SK-N-SH (cell line): ENCODE results near the gene INF2. TPM values are rescaled to one million over a fixed set of nuclear protein-coding genes. Genes with fewer than 3 reads are reported as not detected.

Experiments used
- CTCF ChIA-PET: fragments of 300-600, 350-600 bp; formaldehyde crosslinking; extraction: SDS; loops from one replicate; lab custom pipeline; 2021; lab: Yijun Ruan, JAX
- POLR2A ChIA-PET: fragments of 350-600 bp; sonication (Branson Sonifier 250); formaldehyde crosslinking; extraction: SDS; loops from one replicate; lab custom pipeline; 2020; ENCODE audit warnings: antibody characterized with exemption, inconsistent platforms; lab: Yijun Ruan, JAX
- DNase-seq: peaks from one replicate; pipeline ENCODE4 v3.0.0; 2012
- H2AFZ ChIP-seq: fragments of 200-600 bp; sonication (generic); 2 replicates; pipeline ENCODE4 v1.8.1; 2016; ENCODE audit warnings: antibody characterized with exemption, mild to moderate bottlenecking, low read depth
- H3F3A ChIP-seq: fragments of 200-600 bp; sonication (generic); replicated peaks from 2 replicates; pipeline ENCODE3; 2016; ENCODE audit warnings: antibody characterized with exemption, mild to moderate bottlenecking; ENCODE audit not compliant: insufficient read depth
- H3K27ac ChIP-seq, 2 experiments: fragments of 200-500 bp in 1 of 2; fragments of 200-600 bp in 1 of 2; sonication (Bioruptor generic) in 1 of 2; sonication (generic), shearing (Covaris generic) in 1 of 2; 2 replicates each; pipeline versions ENCODE4 v1.5.1 to v1.6.1; 2014 to 2016; ENCODE audit warnings: low read depth in 2 of 2, inconsistent platforms in 1 of 2, low read length in 1 of 2, mild to moderate bottlenecking in 1 of 2, mixed read lengths in 1 of 2
- H3K27me3 ChIP-seq: fragments of 200-600 bp; sonication (generic), shearing (Covaris generic); 2 replicates; pipeline ENCODE4 v1.6.1; 2016; ENCODE audit warnings: mixed run types; ENCODE audit not compliant: insufficient read depth
- H3K36me3 ChIP-seq, 2 experiments: fragments of 200-500 bp in 1 of 2; fragments of 200-600 bp in 1 of 2; sonication (Bioruptor generic) in 1 of 2; sonication (generic) in 1 of 2; replicated peaks in 1 of 2; 2 replicates each; pipeline versions ENCODE3 to v1.5.1; 2014 to 2016; ENCODE audit warnings: low read length in 1 of 2, mild to moderate bottlenecking in 1 of 2; ENCODE audit not compliant: insufficient read depth in 2 of 2, control insufficient read depth in 1 of 2
- H3K4me1 ChIP-seq, 2 experiments: fragments of 200-500 bp in 1 of 2; fragments of 200-600 bp in 1 of 2; sonication (Bioruptor generic) in 1 of 2; sonication (generic), shearing (Covaris generic) in 1 of 2; 2 replicates each; pipeline versions ENCODE4 v1.5.1 to v1.6.1; 2014 to 2016; ENCODE audit warnings: low read depth in 1 of 2, low read length in 1 of 2, mixed run types in 1 of 2; ENCODE audit not compliant: insufficient read depth in 2 of 2, control insufficient read depth in 1 of 2
- H3K4me2 ChIP-seq: fragments of 200-600 bp; sonication (generic), shearing (Covaris generic); 2 replicates; pipeline ENCODE4 v1.6.1; 2017; ENCODE audit warnings: mixed run types
- H3K4me3 ChIP-seq, 2 experiments: fragments of 200-500 bp in 1 of 2; fragments of 200-600 bp in 1 of 2; sonication (Bioruptor generic) in 1 of 2; sonication (generic), shearing (Covaris generic) in 1 of 2; 2 replicates each; pipeline versions ENCODE4 v1.5.1 to v1.8.1; 2014 to 2016; ENCODE audit warnings: low read depth in 2 of 2, inconsistent platforms in 1 of 2, low read length in 1 of 2, mild to moderate bottlenecking in 1 of 2, mixed read lengths in 1 of 2, moderate library complexity in 1 of 2
- H3K79me2 ChIP-seq: fragments of 200-600 bp; sonication (generic); 2 replicates; pipeline ENCODE4 v1.8.1; 2017; ENCODE audit warnings: mild to moderate bottlenecking; ENCODE audit not compliant: insufficient read depth
- H3K9ac ChIP-seq: fragments of 200-600 bp; sonication (generic); 2 replicates; pipeline ENCODE4 v1.6.1; 2017; ENCODE audit warnings: mixed run types
- H3K9me2 ChIP-seq: fragments of 200-600 bp; sonication (generic); 2 replicates; pipeline ENCODE4 v1.6.1; 2017; ENCODE audit warnings: mixed run types
- H3K9me3 ChIP-seq: fragments of 200-600 bp; sonication (generic); 2 replicates; pipeline ENCODE4 v1.6.1; 2017; ENCODE audit warnings: mixed run types, mild to moderate bottlenecking, moderate library complexity
- H4K20me1 ChIP-seq: fragments of 200-600 bp; sonication (generic); 2 replicates; pipeline ENCODE4 v1.6.1; 2017; ENCODE audit warnings: mild to moderate bottlenecking, mixed run types; ENCODE audit not compliant: insufficient read depth
- EZH2phosphoT487 ChIP-seq: fragments of 200-600 bp; sonication (generic); IDR thresholded peaks from 2 replicates; pipeline ENCODE4 v1.6.1; 2017; ENCODE audit warnings: low read depth, mixed run types, mild to moderate bottlenecking, antibody characterized with exemption, moderate library complexity, borderline replicate concordance
- FOXM1 ChIP-seq: IDR thresholded peaks from 2 replicates; pipeline ENCODE4 v1.4.0; 2012; ENCODE audit warnings: low read depth, mild to moderate bottlenecking
- GATA2 ChIP-seq: sonication (generic); formaldehyde crosslinking; IDR thresholded peaks from 2 replicates; pipeline ENCODE4 v1.5.0; 2020; ENCODE audit warnings: mild to moderate bottlenecking, missing genetic modification reagents
- JUND ChIP-seq: IDR thresholded peaks from 2 replicates; pipeline ENCODE4 v1.4.0; 2012
- MEF2A ChIP-seq: IDR thresholded peaks from 2 replicates; pipeline ENCODE4 v1.4.0; 2012; ENCODE audit warnings: low read depth, borderline replicate concordance
- NRF1 ChIP-seq: IDR thresholded peaks from 2 replicates; pipeline ENCODE4 v1.6.1; 2012; ENCODE audit warnings: low read depth, mild to moderate bottlenecking, low read length
- POLR2AphosphoS5 ChIP-seq: IDR thresholded peaks from 2 replicates; pipeline ENCODE4 v1.6.1; 2012; ENCODE audit warnings: low read depth, low read length
- RCOR1 ChIP-seq: fragments of 150-350 bp; IDR thresholded peaks from 2 replicates; pipeline ENCODE4 v1.6.1; 2017; ENCODE audit warnings: antibody characterized with exemption, low read length
- RXRA ChIP-seq: IDR thresholded peaks from 2 replicates; pipeline ENCODE4 v1.4.0; 2012; ENCODE audit warnings: low read depth, mild to moderate bottlenecking, borderline replicate concordance
- SIN3A ChIP-seq: IDR thresholded peaks from 2 replicates; pipeline ENCODE4 v1.6.1; 2012; ENCODE audit warnings: low read depth, mild to moderate bottlenecking, low read length, moderate library complexity, borderline replicate concordance
- TAF1 ChIP-seq: IDR thresholded peaks from 2 replicates; pipeline ENCODE4 v1.6.1; 2012; ENCODE audit warnings: low read depth, mild to moderate bottlenecking, low read length, moderate library complexity, borderline replicate concordance
- TCF12 ChIP-seq: IDR thresholded peaks from 2 replicates; pipeline ENCODE4 v1.4.0; 2012
- TEAD4 ChIP-seq: IDR thresholded peaks from 2 replicates; pipeline ENCODE4 v1.4.0; 2012; ENCODE audit warnings: mild to moderate bottlenecking, borderline replicate concordance; ENCODE audit not compliant: insufficient read depth
- YY1 ChIP-seq: IDR thresholded peaks from 2 replicates; pipeline ENCODE4 v1.4.0; 2012; ENCODE audit warnings: low read depth, mild to moderate bottlenecking
- whole genome bisulfite sequencing: methylation state at CpG from one replicate; pipeline ENCODE4 v1.1.6; 2017; ENCODE audit warnings: low lambda C conversion rate; 5-methylcytosine and 5-hydroxymethylcytosine counted together
- polyA plus RNA-seq, 3 experiments: library from polyadenylated mRNA; depleted of rRNA; stranded (reverse); fragments of >200 nt; gene quantifications; 2 replicates each; pipeline ENCODE4 v1.2.3, GENCODE V29; 2012
- TF ChIP-seq, protein P1 (sequence below): IDR thresholded peaks from 2 replicates; pipeline ENCODE4 v1.4.0; 2012; ENCODE audit warnings: low read depth, borderline replicate concordance
- TF ChIP-seq, protein P2 (sequence below): IDR thresholded peaks from 2 replicates; pipeline ENCODE4 v1.6.1; 2012; ENCODE audit warnings: mild to moderate bottlenecking, low read depth, low read length, moderate library complexity
- TF ChIP-seq, protein P3 (sequence below): IDR thresholded peaks from 2 replicates; pipeline ENCODE4; 2012

The INF2 gene
- polyA plus RNA-seq, 1 of the 3 experiments (the other 2 are of a cell fraction) = 32.5 TPM

DNA sequence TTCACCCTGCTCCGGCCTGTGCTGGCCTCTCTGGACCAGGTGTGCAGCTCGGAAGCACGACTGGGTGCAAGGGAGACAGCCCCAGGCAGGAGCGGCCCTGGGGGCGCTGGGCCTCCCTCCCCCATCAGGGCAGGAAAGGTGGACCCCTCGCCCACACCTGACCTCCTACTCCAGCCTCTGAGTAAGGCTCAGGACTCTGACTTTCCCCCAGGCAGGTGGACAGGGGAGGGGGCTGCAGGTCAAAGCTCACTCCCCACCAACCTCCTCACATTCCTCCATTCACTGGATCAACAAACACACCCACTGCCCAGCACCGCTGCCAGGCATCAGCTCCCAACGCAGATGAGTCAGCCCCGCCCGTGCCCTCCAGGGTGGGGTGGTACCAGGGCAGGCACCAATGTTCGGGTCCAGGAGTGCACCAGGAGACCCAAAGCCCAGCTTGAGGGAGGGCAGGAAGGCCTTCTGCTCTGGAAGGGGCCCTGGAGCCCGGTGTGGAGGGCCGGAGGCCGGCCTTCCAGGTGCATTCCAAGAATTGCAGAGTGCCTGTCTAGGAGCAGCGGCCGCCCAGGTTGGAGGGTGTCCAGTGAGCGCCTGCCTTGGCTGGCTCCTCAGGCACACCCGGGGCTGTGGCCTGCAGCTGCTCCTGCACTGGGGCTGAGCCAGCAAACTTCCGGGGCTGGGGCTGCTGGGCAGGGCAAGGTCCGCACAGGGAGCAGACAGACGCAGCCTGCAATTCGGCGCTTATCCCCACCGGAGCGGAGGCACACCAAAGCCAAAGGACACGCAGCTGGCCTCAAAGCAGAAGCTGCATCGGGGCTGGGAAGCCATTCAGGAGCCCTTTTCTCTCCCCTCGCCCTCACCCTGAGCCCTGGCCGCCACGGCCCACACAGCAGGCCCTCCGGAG is 1.6 kb upstream of the INF2 start (continued):
- TF ChIP-seq POLR2AphosphoS5 = no peak
- TF ChIP-seq TEAD4 = no peak
- TF ChIP-seq RCOR1 = no peak
- TF ChIP-seq, protein P1, sequence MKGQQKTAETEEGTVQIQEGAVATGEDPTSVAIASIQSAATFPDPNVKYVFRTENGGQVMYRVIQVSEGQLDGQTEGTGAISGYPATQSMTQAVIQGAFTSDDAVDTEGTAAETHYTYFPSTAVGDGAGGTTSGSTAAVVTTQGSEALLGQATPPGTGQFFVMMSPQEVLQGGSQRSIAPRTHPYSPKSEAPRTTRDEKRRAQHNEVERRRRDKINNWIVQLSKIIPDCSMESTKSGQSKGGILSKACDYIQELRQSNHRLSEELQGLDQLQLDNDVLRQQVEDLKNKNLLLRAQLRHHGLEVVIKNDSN = no peak
- TF ChIP-seq SIN3A = no peak
- TF ChIP-seq TCF12 = peak; percentile 44; the same call in 1 of the 2 replicates

DNA sequence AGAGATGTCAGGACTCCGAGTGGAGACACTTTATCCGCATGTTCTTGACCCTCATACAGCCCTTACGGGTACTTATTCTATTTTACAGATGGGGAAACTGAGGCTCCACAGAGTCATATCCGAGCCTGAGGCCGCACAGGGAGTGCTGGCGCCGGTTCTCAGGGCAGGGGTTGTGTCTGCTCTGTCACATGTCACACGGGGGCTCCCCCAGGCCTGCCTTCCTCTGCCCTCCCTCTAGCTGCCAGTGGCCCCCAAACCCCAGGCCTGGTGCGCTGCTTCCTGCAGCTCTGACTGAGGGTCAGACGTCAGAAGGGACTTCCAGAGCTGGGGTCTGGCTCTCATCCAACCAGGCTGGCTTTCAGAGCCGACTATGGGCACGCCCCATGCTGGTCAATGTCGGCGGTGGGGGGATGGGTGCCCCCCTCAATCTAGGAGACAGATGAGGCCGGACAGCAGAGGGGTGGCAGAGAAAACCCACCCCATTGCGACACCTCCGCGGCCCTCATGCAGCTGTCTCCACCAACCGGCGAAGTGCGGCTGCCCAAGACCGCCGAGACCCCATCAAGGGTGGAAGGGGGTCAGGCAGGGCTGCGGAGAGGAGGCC is 811 bp upstream of the INF2 start:
- no peak overlapping the region; a peak in 1 of 4 replicates for H3K27ac ChIP-seq
- peaks cover 31% of the 10 kb centered on the region for H4K20me1 ChIP-seq
- H3K4me2 ChIP-seq = peak overlapping the region; percentile 70; the same call in 1 of the 2 replicates
- peak overlapping the region; percentile 78 for H2AFZ ChIP-seq
- no peaks in the 10 kb centered on the region for H3K27me3 ChIP-seq
- POLR2A ChIA-PET = no interaction called here
- no peak for DNase-seq
- no peak for TF ChIP-seq TCF12
- TF ChIP-seq EZH2phosphoT487 = no peak
- TF ChIP-seq TAF1 = no peak
- no peak for TF ChIP-seq FOXM1
- TF ChIP-seq NRF1 = no peak
- TF ChIP-seq RCOR1 = no peak
- no peak for TF ChIP-seq JUND
- TF ChIP-seq, protein P2, sequence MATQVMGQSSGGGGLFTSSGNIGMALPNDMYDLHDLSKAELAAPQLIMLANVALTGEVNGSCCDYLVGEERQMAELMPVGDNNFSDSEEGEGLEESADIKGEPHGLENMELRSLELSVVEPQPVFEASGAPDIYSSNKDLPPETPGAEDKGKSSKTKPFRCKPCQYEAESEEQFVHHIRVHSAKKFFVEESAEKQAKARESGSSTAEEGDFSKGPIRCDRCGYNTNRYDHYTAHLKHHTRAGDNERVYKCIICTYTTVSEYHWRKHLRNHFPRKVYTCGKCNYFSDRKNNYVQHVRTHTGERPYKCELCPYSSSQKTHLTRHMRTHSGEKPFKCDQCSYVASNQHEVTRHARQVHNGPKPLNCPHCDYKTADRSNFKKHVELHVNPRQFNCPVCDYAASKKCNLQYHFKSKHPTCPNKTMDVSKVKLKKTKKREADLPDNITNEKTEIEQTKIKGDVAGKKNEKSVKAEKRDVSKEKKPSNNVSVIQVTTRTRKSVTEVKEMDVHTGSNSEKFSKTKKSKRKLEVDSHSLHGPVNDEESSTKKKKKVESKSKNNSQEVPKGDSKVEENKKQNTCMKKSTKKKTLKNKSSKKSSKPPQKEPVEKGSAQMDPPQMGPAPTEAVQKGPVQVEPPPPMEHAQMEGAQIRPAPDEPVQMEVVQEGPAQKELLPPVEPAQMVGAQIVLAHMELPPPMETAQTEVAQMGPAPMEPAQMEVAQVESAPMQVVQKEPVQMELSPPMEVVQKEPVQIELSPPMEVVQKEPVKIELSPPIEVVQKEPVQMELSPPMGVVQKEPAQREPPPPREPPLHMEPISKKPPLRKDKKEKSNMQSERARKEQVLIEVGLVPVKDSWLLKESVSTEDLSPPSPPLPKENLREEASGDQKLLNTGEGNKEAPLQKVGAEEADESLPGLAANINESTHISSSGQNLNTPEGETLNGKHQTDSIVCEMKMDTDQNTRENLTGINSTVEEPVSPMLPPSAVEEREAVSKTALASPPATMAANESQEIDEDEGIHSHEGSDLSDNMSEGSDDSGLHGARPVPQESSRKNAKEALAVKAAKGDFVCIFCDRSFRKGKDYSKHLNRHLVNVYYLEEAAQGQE = no peak
- TF ChIP-seq RXRA = no peak
- no peak for TF ChIP-seq MEF2A
- no peak for TF ChIP-seq GATA2 (CRISPR knock-in tag)
- no peak for TF ChIP-seq YY1
- TF ChIP-seq, protein P3, sequence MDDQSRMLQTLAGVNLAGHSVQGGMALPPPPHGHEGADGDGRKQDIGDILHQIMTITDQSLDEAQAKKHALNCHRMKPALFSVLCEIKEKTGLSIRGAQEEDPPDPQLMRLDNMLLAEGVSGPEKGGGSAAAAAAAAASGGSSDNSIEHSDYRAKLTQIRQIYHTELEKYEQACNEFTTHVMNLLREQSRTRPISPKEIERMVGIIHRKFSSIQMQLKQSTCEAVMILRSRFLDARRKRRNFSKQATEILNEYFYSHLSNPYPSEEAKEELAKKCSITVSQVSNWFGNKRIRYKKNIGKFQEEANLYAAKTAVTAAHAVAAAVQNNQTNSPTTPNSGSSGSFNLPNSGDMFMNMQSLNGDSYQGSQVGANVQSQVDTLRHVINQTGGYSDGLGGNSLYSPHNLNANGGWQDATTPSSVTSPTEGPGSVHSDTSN = no peak
- no peak for TF ChIP-seq TEAD4
- TF ChIP-seq, all 33 proteins: peak for 0
- H3K9ac ChIP-seq = no peak overlapping the region
- CTCF ChIA-PET = interaction anchor here (4.8 kb wide), 1 partner anchor 34 kb away, joined by 18 read pairs; the partner anchor contains the start of gene ADSS1
- H3F3A ChIP-seq = peaks cover 13% of the 10 kb centered on the region
- WGBS = 50% methylated on average over 15 of the region's 24 CpGs
- no peaks in the 10 kb centered on the region for H3K9me3 ChIP-seq
- no peaks in the 10 kb centered on the region for H3K9me2 ChIP-seq
- H3K36me3 ChIP-seq = peaks cover 3 to 5% of the 10 kb centered on the region in 2 experiments
- peaks cover 13 to 32% of the 10 kb centered on the region in 2 experiments for H3K4me1 ChIP-seq
- H3K4me3 ChIP-seq = peak overlapping the region in 1 of 2 experiments; percentile 26; a peak in 1 of 4 replicates
- H3K79me2 ChIP-seq = peaks cover 40% of the 10 kb centered on the region
